Thymus (tissue), 2 donors: ENCODE data around the gene KIAA1755. TPM values are rescaled to one million over a fixed set of nuclear protein-coding genes. Genes with fewer than 3 reads are reported as not detected.

Experiments used
- polyA plus RNA-seq: library from polyadenylated mRNA; stranded (reverse); fragments of 200-250 nt; gene quantifications from one replicate; pipeline ENCODE4 v1.2.3, GENCODE V29; 2013
- total RNA-seq: library from RNA; stranded (reverse); fragments of 120-200 nt; gene quantifications from one replicate; pipeline ENCODE4 v1.2.4, GENCODE V29; 2013
- donor health status: healthy.

The KIAA1755 gene
- total and polyA plus RNA-seq, 2 donors, result 0.66 to 5.5 TPM

Other genes with a start within 250 kb of the KIAA1755 start
- gene TTI1, start 227.3 kb downstream of the KIAA1755 start, total RNA-seq, result 15.4 TPM
- 11.2 TPM for gene TTI1, start 227.3 kb downstream of the KIAA1755 start, polyA plus RNA-seq
- 17.6 TPM for gene RPRD1B, start 227.0 kb downstream of the KIAA1755 start, total RNA-seq
- 14.5 TPM for gene RPRD1B, start 227.0 kb downstream of the KIAA1755 start, polyA plus RNA-seq
- gene TGM2, start 95.5 kb downstream of the KIAA1755 start, total RNA-seq, result 9.3 TPM
- gene TGM2, start 95.5 kb downstream of the KIAA1755 start, polyA plus RNA-seq, result 47.2 TPM
- 2.1 TPM for gene BPI, start 43.4 kb upstream of the KIAA1755 start, total RNA-seq
- 0.57 TPM for gene BPI, start 43.4 kb upstream of the KIAA1755 start, polyA plus RNA-seq
- 0.09 TPM for gene LBP, start 85.7 kb upstream of the KIAA1755 start, total RNA-seq
- 0.32 TPM for gene LBP, start 85.7 kb upstream of the KIAA1755 start, polyA plus RNA-seq
- 11.0 TPM for gene SNHG17, start 174.6 kb upstream of the KIAA1755 start, total RNA-seq
- gene SNHG17, start 174.6 kb upstream of the KIAA1755 start, polyA plus RNA-seq, result 36.0 TPM
- gene RALGAPB, start 212.1 kb upstream of the KIAA1755 start, total RNA-seq, result 14.4 TPM
- gene RALGAPB, start 212.1 kb upstream of the KIAA1755 start, polyA plus RNA-seq, result 15.2 TPM